GM12864 (cell line): ENCODE measurements around the gene HCN4.

ENCODE experiments used
- DNase-seq: peaks from one replicate; pipeline ENCODE4 v3.0.0-alpha.2; 2011; ENCODE audit warnings: low read depth
- H3K4me3 ChIP-seq: 2 replicates; pipeline ENCODE4 v1.5.1; 2011; ENCODE audit warnings: mild to moderate bottlenecking, low read depth, low read length, control low read depth
- TF ChIP-seq, protein P1 (sequence below): IDR thresholded peaks from 2 replicates; pipeline ENCODE4 v1.5.1; 2011; ENCODE audit warnings: low read depth, mild to moderate bottlenecking, moderate library complexity, low read length, control low read depth, inconsistent platforms; ENCODE audit errors: missing control alignments

HCN4 gene

DNA sequence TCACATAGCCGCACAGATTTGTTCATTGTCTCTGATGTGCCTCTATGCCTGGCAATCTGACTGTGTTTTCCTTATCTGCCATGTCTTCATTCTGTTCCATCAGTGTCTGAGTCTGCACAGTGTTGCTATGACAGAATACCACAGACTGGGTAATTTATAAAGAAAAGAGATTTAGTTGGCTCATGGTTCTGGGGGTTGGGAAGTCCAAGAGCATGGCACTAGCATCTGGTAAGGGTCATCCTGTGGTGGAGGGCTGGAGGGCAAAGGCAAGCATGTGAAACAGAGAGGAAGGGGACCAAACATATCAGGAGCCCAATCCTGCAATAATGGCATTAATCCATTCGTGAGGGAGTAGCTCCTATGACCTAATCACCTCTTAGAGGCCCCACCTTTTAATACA lies 11.9 kb upstream of the HCN4 start:
- DNase-seq = no peak
- H3K4me3 ChIP-seq = no peak overlapping the region
- TF ChIP-seq, protein P1, sequence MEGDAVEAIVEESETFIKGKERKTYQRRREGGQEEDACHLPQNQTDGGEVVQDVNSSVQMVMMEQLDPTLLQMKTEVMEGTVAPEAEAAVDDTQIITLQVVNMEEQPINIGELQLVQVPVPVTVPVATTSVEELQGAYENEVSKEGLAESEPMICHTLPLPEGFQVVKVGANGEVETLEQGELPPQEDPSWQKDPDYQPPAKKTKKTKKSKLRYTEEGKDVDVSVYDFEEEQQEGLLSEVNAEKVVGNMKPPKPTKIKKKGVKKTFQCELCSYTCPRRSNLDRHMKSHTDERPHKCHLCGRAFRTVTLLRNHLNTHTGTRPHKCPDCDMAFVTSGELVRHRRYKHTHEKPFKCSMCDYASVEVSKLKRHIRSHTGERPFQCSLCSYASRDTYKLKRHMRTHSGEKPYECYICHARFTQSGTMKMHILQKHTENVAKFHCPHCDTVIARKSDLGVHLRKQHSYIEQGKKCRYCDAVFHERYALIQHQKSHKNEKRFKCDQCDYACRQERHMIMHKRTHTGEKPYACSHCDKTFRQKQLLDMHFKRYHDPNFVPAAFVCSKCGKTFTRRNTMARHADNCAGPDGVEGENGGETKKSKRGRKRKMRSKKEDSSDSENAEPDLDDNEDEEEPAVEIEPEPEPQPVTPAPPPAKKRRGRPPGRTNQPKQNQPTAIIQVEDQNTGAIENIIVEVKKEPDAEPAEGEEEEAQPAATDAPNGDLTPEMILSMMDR = no peak

DNA sequence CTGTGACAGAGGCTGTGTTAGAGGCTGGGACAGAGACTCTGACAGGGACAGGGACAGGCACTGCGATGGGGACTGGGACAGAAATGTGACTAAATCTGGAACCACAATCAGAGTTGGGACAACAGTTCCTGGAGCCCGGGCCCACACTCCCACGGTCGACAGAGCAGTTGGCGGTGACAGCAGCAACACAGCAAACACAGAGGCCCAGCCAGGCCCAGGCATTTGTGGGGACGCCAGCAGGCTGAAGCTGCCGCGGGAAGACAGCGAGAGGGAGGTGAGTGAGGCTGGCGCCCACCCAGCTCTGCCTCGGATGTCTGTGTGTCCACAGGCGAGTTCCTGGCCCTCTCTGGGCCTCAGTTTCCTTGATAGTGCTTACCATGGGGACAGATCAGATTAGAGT lies 9.3 kb upstream of the HCN4 start:
- H3K4me3 ChIP-seq = no peak overlapping the region
- TF ChIP-seq, protein P1 = no peak

DNA sequence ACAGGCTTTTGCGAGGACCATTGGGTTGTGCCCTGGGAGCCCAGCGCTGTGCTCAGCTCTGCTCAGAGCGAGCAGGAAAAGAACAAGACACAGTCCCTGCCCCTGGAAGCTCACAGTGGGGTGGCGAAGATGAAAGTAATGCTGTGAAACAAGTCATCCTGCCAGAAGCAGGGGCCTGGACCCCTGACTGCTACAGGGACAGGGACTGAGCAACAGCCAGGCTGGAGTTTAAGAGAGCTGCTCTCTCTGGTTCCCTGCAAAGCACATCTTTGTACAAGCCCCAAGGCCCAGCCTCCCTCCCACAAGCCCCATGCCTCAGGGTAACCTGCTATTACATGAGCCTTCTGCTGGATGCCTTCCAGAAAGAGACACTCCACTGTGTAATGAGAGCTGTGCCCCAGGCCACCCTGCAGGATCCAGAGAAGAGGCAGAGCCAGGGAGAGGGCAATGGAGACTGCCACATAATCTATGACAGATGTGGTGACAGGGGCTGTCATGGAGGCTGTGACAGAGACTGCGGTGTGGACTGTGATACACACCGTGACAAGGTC lies 7.1 kb upstream of the HCN4 start:
- TF ChIP-seq, protein P1 = no peak
- no peak overlapping the region for H3K4me3 ChIP-seq
- no peak for DNase-seq

More for the DNA sequence above, 9.3 kb upstream of the HCN4 start:
- no peak for DNase-seq

DNA sequence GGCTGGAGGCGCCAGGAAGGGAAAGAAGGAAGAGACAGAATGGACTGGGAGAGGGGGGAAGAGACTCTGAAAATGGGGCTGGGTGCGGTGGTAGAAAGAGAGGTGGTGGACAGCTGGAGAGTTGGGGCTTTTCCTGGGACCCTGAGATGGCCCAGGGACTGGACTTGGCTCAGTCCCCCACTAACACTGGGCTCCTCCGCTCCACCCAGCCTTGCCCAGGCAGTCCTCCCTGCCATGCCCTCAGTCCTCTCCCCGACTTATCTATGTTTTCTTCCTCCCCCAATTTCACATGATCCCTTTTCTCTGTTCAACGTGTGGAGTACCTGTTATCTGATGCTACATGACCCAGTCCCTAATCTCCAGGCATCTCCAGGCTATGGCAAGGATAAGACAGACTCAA lies 6.3 kb upstream of the HCN4 start:
- TF ChIP-seq, protein P1 = no peak
- no peak for DNase-seq

DNA sequence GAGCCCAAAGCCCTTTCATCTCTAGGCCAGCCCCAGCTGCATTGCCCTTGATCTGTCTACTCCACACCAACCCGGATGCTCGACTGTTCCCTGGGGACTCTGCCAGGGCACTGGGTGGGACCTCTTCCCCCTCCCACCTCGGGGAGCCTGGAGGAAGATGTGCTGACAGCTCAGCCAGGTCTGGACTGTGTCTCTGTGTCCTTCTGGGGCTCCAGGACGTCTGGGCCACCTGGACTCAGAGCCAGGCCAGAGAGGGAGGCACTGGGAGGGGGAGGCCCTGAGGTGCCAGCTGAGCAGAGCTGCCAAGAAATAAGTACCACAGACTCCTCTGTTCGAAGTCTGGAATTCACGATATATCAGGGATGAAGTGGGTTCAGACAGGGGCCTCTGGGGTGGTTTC lies 5.8 kb upstream of the HCN4 start:
- DNase-seq = no peak
- H3K4me3 ChIP-seq = no peak overlapping the region
- TF ChIP-seq, protein P1 = no peak

More for the DNA sequence above, 6.3 kb upstream of the HCN4 start:
- no peak overlapping the region for H3K4me3 ChIP-seq

DNA sequence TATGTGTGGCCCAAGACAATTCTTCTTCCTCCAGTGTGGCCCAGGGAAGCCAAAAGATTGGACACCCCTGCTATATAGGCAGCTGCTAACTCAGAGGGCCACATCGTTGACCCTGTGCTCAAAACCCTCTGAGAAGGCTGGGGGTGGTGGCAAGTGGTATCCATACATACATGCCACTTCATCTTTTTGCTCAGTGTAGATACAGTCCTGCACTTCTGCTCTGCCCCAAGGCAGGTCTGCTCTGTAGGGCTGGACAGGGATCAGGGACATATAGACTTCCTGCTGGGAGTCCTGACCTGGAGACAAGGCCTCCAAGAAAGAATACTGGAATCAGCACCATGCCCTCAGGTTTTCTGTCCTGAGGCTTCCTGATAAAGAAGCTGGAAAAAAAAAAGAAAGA lies 4.5 kb upstream of the HCN4 start:
- H3K4me3 ChIP-seq = no peak overlapping the region
- TF ChIP-seq, protein P1 = no peak
- DNase-seq = no peak

DNA sequence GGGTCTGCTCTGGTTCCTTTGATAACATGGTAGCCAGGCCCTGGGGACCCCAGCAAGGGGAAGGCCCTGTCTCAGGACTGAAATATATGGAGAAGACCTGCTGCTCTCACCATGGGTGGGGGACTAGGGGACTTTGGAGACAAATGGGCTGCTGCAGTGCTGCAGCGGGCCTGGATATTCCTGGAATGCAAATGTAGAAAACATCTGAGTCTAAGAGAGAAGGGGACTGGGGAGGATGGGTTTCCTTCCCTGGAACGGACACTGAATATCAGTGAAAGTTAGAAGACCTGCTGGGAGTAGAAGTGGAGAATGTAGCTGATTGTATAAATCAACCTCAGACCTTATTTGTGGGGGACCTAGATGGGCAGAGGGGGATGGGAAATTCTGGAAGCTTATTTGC lies 3.1 kb upstream of the HCN4 start:
- DNase-seq = no peak
- H3K4me3 ChIP-seq = no peak overlapping the region
- TF ChIP-seq, protein P1 = no peak
